GM18861 (cell line): ENCODE measurements around the gene CCDC178.

Experiments
- ATAC-seq: cut with Tn5 transposase; IDR thresholded peaks from one replicate; pipeline ENCODE4 v1.9.1; 2021; ENCODE audit not compliant: unreplicated experiment

Gene CCDC178

DNA sequence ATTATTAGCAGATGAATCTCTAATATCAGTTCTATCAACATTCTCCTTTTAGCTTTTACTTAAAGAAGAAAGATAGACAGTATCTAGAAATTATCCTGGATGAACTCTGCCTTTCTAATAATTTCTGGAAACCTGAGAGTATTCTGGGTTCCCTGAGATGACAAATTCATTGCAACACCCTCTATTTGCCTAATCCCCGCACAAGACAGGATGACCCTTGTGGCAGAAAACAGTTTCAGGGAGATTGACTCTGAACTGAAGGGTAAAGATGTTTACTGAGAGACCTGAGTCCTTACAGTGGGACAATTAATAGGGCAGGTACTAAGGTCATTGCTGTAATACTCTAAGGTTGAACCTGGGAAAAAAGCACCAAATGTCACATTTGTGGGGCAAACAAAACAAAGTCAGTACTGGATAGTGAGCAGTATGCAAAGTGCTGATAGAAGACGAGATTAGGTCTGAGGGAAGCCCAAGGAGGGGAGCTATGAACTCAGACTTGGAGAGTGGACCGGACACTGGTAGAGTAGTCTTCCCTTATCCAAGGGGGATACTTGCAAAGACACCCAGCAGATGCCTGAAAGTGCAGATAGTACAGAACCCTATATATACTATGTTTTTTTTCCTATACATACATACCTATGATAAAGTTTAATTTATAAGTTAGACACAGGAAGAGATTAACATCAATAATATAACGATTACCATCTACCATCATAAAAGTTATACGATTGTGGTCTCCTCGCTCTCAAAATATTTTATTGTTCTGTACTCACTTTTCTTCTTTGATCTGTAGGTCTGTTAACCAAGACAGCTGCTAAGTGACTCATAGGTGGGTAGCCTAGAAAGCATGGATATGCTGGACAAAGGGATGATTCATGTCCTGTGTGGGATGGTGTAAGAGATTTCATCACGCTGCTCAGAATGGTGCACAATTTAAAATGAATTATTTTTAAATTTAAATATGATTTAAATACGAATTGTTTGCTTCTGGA lies 519.4 kb downstream of the CCDC178 start:
- ATAC-seq, result no peak

DNA sequence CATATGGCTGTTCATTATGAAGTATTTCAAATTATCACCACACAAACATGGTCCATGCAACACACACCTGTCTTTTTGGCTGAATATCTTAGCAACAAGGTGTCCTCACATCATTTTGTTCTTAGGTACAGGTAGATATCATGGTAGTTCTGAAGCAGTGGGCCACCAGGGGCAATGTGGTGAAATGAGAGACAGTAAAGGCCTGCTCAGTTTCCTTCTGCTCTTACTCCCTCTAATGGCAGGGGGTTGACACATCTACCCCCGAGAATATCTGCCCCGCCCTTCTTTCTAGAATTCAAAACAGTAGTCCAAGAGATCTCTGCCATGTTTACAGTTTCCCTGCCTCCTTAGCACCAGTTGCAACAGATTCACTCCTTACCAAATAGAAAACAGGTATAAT lies 520.7 kb downstream of the CCDC178 start:
- ATAC-seq, result peak; percentile 97

DNA sequence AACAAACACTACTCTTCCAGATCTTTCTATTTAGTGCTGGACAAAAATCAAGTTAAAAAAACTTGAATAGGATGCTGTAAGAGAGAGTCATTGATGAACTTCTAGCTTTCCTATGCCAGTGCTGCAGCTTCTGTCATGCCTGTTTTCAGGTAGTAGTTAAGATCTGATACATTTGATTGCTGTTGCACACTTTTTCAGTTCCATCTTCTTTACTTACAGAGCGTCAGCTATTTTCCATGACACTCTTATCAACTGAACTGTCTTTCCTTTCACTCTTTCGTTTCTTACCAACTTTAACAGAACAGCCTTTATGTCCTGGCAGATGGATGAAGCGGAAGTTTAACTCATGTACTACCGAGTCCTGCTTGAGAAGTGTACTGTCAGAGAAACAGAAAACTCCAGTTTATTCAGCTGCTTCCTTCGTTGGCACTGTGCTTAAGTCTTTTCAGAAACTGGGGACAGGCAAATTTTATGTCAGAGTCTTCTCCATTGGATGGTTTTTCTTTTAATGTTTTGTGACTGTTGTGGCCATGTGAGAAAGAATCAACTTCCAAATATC lies 521.8 kb downstream of the CCDC178 start:
- no peak for ATAC-seq

DNA sequence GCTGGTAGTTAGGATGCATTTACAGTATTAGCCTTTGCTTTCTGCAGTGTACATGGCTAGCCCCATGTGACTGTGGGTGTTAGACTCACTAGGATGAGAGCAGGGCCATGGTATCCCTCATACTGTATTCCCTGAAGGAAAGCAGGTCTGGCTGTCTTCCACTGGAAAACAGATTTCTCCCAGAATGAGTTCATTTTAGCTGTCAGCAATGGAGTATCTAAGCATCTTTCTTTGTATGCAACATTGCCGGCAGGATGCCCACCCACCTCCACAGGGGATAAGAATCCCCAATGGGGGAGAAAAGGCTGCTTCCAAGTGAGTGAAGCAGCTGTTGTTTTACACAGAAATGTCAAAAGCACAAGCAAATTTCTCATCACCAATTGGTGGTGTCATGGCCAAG lies 525.0 kb downstream of the CCDC178 start:
- ATAC-seq, result no peak

DNA sequence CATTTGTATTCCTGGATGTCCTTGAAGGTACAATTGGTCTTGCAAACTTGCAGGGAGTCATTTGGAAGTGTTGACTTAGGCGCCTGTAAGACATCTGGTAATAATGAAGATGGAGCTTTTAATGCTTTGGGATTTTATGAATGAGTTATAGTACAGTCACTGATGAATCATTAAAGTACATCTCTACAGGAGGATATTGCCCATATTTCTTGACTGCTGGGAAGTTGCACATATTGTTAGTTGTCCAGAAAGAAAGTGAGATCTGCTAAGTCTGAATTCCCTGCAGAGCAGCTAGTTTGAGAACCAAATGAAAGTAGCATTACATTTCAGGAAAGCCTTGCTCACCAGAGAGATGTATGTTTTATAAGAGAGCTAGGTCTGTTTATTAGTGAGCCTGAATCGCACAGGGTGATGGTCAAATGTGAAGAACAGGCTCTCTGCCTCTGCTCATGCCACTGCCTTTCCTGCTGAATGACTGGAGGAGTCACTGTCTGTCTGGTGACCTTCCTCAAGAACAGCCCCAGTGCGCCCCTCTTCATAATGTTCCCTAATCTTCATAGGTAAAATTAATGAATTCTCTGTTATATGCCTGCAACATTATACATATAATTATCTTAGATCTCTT lies 528.7 kb downstream of the CCDC178 start:
- ATAC-seq, result no peak

DNA sequence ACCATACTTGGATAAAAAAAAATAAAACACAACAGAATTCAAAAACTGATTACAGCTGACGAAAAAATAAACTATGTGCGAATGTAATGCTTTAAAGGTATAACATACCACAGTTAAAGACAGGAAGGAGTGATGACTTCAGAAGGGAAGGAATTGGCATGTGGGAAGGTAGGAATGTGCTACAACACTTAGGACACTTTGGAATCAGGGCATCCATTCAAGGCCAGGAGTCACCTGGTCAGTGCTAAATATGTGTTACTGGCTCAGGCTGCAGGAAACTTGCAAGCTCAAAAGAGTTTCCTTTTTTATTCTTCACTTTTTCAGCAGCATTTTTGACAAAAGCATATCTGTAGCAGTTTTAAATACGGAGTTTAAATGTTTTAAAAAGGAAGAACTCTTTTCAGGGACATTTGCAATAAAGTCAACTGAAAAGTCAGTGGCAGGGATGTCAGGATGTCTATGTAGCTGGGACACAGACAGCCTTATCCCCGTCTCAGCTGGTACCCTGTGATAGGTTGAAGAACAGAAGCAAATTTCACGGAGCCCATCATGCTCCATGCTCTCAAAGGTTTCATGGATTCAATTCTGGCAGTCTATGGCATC lies 529.7 kb downstream of the CCDC178 start:
- no peak for ATAC-seq

DNA sequence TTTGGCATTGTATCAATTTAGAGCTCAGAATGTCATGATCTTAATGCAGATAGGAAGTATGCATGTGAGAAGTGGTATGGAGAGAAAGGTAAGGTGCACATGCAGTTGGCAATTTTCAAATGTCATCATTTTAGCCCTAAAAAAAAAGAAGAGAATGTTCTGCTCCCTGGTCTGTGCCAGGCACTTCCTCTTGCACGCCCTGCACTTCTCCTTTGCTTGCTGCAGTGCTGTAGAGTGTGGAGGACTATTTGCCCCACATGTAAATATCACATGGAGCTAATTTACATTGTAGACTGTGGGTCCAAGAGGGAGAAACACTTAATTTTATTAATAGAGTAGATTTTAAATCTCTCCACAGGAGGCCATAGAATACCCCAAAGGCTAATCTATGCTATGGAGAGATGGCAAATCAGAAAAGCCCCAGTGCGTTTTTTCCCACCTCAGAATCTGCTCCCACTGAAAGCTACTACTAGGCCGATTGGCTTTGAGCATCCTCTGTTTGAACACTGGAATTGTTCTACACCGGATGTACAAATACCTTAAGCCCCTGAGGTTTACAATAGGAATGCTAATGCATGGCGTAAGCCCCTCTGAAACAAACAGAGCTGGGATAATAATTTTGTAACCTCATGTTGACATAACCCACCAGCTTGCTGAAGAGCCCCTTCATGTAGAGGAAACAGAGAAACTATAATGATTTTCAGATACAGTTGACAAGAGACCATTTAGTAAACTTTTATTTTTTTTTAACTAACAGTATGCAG lies 530.5 kb downstream of the CCDC178 start:
- ATAC-seq, result no peak

DNA sequence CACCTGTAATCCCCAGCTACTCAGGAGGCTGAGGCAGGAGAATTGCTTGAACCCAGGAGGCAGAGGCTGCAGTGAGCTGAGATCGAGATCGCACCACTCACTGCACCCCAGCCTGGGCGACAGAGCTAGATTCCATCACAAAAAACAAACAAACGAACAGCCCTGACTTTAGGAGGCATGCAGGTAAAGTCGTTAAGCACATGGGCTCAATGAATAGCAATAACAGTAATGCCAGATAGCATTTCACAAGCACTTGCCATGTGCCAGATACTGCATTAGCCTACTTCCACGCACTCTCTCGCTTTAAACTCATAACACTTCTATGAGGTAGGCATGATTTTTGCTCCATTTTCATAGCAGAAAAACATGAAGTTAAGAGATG lies 532.1 kb downstream of the CCDC178 start:
- no peak for ATAC-seq

DNA sequence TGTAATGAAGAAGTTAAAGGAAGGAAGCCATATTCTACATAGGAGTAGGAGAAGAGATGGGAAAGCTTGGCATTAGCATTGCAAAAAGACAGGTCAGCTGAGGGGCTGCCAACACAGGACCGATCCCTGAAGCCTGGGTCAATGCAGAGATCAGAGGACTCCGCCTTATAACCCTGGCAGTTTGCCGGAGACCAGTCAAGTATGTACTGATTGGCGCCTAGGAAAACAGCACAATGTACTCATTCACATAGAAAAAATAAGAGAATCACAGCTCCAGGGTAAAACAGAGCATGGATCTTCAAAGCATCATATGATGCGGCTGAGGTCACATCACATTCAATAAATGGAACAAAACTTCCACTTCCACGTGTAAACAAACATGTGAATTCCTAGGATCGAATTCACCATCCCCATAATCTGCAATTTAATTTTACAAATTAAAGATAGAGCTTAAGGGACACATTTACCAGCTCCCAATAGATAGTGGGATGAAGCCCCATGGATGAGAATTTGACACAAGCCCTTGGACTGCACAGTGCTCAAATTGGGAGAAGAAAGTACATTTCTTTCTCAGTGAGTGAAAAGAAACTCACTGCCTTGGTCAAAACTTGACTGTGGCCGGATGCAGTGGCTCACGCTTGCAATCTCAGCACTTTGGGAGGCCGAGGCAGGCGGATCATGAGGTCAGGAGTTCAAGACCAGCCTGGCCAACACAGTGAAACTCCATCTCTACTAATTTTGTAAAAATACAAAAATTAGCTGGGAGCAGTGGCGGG lies 532.7 kb downstream of the CCDC178 start:
- ATAC-seq, result no peak

DNA sequence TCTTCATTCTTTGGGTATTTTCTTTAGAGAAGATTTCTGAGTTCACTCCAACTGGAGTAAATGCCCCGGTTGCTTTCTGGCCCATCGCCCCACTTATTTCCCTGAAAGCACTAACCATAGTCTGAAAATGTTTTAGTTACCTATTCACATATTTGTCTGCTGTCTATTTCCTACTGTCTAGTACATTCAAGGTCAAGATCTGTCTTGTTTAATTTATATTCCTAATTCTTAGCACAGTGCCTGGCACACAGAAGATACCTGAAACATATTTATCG lies 533.3 kb downstream of the CCDC178 start:
- no peak for ATAC-seq

DNA sequence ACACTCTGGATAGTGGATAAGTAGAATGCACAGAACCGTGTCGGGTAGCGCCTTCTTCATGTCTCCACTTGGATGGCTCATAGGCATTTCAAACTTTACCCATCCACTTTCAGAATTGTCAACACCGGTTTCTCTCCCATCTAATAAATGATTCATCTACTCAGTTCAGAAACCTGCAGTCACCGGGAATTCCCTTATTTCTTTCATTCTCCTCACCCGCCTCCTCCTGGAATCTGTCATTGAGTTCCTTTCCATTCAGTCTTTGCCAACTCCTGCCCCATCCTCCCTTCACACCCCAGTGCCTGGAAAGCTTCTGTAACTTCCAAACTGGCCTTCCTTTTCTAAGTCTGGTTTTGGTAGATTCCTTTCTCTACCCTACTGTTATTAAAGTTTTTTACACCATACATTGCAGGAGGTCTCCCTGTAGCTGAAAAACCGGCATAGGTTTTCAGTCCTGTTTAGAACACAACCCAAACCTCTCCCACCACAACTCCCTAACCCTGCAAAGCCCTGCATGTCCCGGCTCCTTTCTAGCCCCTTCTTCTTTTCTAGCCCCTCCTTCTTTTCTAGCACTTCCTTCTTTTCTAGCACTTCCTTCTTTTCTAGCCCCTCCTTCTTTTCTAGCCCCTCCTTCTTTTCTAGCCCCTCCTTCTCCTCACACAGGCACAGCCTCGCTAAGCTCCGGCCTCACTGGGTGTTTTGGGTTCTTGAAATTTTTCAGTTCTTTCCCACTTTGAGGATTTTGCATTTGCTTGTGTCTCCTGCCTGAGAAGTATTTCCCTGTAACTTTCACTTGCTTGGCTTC lies 533.8 kb downstream of the CCDC178 start:
- ATAC-seq, result no peak

DNA sequence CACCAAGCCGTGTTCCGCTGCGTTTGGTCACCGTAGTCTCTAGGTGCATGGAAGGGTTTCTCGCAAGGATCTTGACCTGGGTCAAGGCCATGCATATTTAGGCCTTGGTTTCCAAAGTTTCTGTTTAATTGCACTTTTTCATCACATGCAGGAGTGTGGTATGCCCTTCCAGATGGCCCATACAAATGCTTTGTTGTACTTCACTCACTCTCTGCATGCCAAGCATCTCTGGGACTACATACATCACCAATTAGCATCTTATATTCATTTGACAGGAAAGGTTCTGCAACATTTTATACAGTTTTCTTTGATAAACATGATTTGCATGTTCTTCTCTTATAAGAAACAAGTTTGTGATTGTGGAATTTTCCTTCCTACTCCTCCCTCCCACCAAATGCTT lies 534.9 kb downstream of the CCDC178 start:
- no peak for ATAC-seq

DNA sequence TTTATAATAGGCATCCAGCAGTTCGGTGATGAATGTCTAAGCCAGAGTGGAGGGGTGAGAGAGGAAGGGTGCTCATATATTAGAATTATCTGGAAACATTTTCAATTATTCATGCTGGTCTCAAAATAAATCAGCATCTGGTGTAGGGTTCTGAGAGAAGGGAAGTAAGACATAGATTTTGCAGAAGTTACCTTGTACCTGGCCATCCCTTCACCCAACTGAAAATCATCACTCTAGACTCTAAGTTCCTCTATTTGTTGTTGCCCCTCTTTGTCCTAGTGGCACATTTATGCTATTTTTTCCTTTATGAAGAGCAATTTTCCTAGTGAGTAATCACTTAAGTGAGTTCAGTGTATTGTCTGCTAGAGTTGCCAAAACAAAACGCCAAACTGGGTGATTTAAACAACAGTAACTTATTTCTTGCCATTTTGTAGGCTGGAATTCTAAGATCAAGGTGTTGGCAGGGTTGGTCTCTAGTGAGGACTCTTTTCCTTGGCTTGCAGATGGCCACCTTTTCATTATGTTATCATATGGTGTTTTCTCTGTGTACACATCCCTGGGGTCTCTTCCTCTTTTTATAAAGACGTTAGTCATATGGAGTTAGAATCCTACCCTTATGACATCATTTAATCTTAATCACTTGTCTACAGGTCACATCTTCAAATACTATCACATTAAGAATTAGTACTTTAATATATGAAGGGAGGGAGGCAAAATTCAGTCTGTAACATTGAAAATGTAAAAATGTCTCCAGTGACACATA lies 537.8 kb downstream of the CCDC178 start:
- ATAC-seq, result no peak

DNA sequence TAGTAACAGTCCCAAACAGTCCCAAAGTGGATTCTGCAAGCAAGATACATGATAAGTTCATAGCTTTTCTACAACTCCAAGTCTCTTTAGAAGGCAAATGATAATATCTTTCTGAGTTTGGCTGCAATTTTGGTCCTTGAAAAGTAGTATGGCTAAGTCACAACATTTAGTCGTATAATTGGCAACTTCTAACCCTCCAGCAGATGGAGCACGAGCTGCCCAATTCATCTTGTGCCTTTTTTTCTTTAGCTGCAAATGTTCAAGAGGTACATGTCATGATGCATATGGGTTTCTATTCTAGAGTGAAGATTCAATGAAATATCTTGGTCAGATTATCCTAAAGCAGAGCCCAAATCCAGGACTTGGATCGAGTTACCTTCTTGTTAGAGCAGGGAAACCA lies 540.7 kb downstream of the CCDC178 start:
- ATAC-seq, result no peak

DNA sequence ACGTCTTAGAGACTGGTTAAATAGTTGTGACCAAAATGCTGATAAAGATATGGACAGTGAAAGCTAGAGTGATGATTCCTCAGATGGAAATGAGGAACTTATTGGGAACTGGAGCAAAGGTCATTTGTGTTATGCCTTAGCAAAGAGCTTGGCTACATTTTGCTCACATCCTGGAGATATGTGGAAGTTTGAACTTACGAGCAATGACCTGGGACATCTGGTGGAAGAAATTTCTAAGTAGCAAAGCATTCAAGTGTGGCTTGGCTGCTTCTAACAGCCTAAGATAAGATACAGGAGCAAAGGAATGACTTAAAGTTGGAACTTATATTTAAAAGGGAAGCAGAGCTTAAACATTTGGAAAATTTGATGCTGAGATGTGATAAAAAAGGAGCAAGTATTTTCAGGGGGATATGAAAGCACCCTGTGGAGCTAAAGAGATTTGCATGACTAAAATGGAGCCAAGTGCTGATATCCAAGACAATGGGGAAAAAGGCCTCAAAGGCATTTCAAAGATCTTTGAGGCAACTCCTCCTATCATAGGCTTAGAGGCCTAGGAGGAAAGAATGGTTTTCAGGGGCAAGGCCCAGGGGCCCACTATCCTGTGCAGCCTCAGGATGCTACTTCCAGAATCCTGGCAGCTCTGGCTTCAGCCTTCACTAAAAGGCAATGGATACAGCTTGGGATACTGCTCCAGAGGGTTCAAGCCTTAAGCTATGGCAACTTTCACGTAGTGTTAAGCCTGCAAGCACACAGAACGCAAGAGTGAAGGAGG lies 543.6 kb downstream of the CCDC178 start:
- ATAC-seq, result no peak

DNA sequence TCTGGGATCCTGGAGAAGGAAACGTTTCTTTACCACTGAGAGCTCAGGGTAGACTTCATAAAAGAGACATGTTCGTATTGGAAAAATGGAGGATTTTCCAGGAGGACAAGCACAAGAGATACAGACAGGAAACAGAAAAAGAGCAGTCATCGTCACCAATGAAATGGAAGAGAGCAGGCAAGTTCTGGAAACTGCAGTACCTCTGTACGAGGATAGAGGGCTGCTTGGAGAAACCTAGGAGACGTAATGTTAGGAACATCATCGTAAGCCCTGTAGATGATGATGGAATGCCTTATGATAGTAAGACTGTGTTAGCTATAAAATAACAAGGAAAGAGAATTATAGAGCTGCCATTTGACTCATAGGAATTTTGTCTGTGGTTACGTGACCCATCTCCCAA lies 546.6 kb downstream of the CCDC178 start:
- ATAC-seq, result no peak

DNA sequence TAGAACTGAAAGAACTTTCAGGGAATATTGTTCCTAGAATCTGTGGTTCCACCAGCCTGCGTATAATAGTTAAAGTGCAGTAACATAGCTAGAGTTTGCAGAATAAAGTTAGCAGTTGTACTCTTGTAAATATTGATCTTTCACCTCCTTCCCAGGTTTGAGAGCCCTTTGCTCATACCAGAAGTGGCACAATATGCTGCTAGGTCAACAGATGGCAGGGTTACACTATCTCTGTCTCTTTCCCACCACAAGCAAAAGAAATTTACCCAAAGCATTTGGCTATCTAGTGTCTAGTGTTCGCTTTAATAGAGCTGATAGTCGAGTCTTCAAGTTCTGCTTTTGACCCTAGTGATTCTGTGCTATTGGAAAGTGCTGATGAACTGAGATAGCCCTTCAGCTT lies 548.7 kb downstream of the CCDC178 start:
- no peak for ATAC-seq

DNA sequence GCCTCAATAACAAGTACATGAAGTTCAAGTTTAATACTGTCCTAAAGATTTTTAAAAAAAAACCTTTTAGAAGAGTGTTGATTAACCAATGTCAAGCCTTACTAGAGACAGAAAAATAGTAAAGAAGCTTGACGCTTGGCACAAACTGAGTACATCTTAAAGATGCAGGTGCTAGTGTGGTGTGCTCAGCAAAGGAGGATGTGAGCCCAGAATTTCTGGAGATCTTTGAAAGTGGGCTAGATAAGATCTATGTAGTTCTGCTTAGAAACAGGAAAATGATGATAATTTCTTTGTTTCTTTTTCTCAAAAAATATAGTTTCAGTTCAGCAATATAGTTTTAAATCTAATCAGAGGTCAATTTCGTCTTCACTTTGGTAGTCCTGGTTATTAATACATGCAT lies 549.4 kb downstream of the CCDC178 start:
- no peak for ATAC-seq
